ENCODE data around the gene LDB3.

- no peak for TF ChIP-seq CTCF (conservative IDR thresholded peaks at IDR 0.05 in 1 of 2, IDR thresholded peaks at IDR 0.05 in 1 of 2; ENCODE audit: extremely low read depth in 1 of 2, insufficient read depth in 1 of 2, low read depth in 1 of 2, low read length in 2 of 2)
- TF ChIP-seq EZH2 (IDR thresholded peaks at IDR 0.05; ENCODE audit: borderline replicate concordance, low read length), result no peak
Measured at GRCh38 chr10:86727470-86727869, 59.2 kb downstream of the LDB3 start.
